AG09309 (cell line): ENCODE data around the gene EIF5AL1.
A peak's percentile ranks its signal among the peaks of the same experiment; 100 is the strongest.

ENCODE experiments used
- DNase-seq: peaks from one replicate; pipeline ENCODE4 v3.0.0-alpha.2; 2010; ENCODE audit warnings: low read depth
- H3K4me3 ChIP-seq: 2 replicates; pipeline ENCODE4 v1.5.1; 2011; ENCODE audit warnings: mild to moderate bottlenecking, low read depth, low read length, moderate library complexity; ENCODE audit not compliant: control insufficient read depth
- TF ChIP-seq, protein P1 (sequence below): IDR thresholded peaks from 2 replicates; pipeline ENCODE4 v1.5.1; 2011; ENCODE audit warnings: mild to moderate bottlenecking, low read depth, low read length, inconsistent platforms; ENCODE audit not compliant: insufficient read depth, control insufficient read depth; ENCODE audit errors: missing control alignments

Gene EIF5AL1

DNA sequence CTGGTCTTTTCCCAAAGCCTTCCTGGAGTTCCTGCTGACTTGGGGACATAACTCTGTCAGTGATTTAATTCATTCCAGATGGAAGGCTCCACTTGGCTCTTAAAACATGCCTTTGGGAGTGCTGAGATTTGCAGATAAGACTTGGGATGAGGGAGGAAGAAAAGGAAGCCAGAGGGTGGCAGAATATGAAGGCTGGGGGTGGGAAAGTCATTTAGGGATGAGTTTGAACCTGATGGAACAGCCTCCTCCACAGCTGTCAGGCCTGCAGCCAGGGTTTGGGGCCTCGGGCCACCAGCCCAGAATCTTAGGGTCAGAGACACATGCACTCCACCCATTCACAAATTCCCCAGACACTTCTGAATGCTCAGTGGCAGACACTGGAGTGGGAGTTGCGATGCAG lies 28.4 kb upstream of the EIF5AL1 start:
- TF ChIP-seq, protein P1, sequence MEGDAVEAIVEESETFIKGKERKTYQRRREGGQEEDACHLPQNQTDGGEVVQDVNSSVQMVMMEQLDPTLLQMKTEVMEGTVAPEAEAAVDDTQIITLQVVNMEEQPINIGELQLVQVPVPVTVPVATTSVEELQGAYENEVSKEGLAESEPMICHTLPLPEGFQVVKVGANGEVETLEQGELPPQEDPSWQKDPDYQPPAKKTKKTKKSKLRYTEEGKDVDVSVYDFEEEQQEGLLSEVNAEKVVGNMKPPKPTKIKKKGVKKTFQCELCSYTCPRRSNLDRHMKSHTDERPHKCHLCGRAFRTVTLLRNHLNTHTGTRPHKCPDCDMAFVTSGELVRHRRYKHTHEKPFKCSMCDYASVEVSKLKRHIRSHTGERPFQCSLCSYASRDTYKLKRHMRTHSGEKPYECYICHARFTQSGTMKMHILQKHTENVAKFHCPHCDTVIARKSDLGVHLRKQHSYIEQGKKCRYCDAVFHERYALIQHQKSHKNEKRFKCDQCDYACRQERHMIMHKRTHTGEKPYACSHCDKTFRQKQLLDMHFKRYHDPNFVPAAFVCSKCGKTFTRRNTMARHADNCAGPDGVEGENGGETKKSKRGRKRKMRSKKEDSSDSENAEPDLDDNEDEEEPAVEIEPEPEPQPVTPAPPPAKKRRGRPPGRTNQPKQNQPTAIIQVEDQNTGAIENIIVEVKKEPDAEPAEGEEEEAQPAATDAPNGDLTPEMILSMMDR, result no peak
- peak; percentile 73 for DNase-seq
- H3K4me3 ChIP-seq, result no peak overlapping the region

DNA sequence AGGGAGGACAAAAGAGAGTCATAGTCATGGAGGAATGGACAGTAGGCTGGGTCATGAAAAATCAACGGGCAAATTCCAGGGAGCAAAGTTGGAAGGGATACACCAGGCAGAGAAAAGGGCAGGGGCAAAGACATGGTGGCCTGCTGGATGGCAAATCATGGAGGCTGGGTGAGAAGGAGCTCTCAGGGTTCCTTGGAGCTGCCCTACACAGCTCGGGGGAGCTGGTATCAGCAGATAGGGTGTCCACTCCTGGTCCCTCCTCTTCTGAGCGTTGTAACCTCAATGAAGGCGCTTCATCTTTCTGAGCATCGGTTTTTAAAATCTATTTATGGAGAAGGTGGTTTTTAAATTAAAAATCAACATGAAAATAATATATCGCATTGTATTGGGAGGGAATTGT lies 27.9 kb upstream of the EIF5AL1 start:
- H3K4me3 ChIP-seq, result no peak overlapping the region
- no peak for DNase-seq
- TF ChIP-seq, protein P1, result no peak

DNA sequence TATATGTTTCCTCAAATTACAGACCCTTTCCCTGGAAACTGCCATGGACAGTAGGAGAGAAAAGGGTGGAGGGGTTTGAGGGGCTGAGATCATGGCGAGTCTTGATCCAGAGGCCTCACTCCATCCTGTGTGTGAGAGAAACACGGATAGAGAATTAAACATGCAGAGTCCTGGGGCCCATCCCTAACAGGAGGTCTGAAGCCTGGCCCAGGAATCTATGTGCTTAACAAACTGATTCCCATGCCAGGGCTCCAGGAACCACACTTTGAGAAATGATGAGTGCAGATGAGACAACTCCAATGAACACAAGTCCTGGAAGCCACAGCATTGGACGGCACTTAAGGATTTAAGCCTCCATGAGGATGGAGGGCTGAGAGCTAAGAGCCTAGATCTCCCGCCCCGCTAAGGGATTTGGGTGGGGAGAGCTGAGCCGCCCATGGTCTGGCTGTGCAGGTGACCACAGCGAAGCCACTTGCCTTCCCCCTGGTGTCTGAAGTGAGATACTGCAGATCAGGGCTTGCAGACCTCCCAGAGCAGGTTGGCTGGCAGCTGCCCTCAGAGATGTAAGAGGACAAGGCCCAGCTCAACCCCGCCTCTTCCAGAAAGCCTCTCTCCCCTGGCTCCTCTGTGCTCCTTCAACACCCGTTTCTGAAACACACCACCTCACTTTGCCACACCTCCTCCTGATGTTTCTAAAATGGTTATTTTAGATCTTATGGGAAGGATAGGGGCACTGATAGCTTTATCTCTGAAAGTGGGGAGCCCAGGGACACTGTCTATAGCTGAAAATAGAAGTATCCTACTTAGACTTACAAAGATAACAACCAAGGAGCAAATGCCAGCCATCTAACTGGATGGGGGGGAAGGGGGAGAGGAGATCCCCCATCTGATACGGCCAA lies 24.8 kb upstream of the EIF5AL1 start:
- no peak for DNase-seq

DNA sequence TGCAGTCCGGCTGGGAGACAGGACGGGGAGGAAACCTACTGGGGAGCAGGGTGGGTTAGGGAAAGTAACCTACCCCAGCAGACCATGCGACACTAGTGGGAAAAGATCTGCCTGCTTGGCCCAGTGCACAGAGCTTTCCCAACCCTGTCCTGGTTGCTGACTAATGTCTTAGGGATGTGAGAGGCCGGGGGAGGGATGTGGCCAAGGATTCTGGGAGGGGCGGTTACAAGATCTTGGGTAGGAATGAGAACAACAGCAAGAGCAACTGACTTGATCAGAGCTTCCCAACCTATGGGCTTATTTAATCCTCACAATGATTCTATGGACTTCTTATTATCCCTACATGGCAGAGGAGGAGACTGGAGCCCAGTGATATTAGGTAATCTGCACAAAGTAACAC lies 24.0 kb upstream of the EIF5AL1 start:
- TF ChIP-seq, protein P1, result no peak
- H3K4me3 ChIP-seq, result no peak overlapping the region
- DNase-seq, result peak; percentile 69

More for the DNA sequence above, 24.8 kb upstream of the EIF5AL1 start:
- TF ChIP-seq, protein P1, result peak; percentile 60
- H3K4me3 ChIP-seq, result no peak overlapping the region

DNA sequence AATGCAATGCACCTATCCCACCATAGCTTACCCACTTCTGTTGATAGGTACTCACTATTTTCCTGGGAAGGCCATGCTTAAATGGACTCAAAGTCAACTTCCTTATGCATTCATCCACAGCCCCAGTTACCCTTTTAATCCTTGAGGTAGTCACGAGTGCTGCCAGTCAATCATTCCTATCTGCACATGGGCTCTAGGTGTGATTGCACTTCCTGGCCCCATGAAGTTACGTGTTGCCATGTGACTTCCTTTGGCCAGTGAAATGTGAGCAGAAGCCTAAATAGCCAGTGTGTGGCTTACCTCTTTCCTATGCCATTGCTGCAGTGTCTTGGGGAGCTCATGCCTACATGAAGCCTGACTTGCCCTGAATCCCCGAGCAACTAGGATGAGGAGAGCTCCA lies 23.5 kb upstream of the EIF5AL1 start:
- TF ChIP-seq, protein P1, result no peak
- H3K4me3 ChIP-seq, result no peak overlapping the region
- no peak for DNase-seq

DNA sequence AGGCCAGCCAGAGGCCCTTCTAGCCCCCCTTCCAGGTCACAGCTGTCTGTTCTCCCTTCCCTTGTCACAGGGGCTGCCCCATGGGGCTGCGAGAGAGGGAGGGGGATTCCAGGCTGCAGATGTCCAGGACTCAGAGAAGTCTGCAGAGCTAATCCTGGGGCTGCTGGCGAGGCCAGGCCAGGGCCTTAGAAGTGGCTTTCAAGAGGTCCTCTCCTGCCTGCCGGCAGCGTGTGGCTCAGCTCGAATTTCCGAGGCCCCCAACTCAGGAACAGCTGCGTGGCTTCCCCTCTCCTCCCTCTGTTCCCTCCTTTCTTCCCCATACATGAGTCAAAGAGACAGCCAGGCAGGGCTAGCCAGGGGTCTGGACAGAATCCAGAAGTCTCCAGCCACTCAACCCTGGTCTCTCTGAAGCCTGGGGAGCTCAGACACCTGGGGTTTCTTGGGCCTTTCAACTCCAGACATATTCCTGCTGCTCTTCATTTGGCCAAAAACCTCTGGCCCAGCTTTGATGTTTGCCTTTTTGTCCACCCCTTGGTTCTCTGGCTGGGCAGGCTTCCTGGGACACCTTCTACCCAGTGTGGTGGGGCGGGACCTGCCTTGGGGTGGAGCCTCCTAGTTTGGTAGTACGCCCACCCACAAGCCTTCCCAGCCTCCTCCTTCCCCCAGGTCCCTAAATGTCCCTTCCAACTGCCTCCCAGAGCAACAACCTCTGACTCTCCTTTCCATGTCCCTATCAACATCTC lies 21.8 kb upstream of the EIF5AL1 start:
- H3K4me3 ChIP-seq, result no peak overlapping the region
- TF ChIP-seq, protein P1, result no peak
- no peak for DNase-seq
